Measurements from ENCODE around the gene POR. TPM values are rescaled to one million over a fixed set of nuclear protein-coding genes. Genes with fewer than 3 reads are reported as not detected.

POR gene
- total RNA-seq, 1 donor from 2014 or later, result 244 TPM

- Histone ChIP-seq H3K9me3 (no peaks in the 10 kb centered on the region), H3K27me3 (ENCODE audit: low read depth) (no peaks in the 10 kb centered on the region), H3K27ac (no peak overlapping the region), H3K4me3 (no peak overlapping the region), H3K4me1 (peaks cover 19% of the 10 kb centered on the region), H3K36me3 (peaks cover 19% of the 10 kb centered on the region)
- TF ChIP-seq CTCF (IDR thresholded peaks at IDR 0.05), result no peak
- intact Hi-C loops (cut with DNase I), result no loop called here
- ATAC-seq, result no peak
- peak; percentile 40 for DNase-seq
Observed at GRCh38 chr7:75992083-75992755, 77.3 kb downstream of the POR start.

- peaks cover 10% of the 10 kb centered on the region for H3K36me3 ChIP-seq
- peak; percentile 65 for DNase-seq
- no peaks in the 10 kb centered on the region for H3K9me3 ChIP-seq
- H3K27ac ChIP-seq, result peak overlapping the region; percentile 89
- H3K27me3 ChIP-seq (ENCODE audit: low read depth), result no peaks in the 10 kb centered on the region
- peaks cover 19% of the 10 kb centered on the region for H3K4me1 ChIP-seq
- ATAC-seq, result peak; percentile 55 to 60
- TF ChIP-seq CTCF (IDR thresholded peaks at IDR 0.05), result no peak
- intact Hi-C loops (cut with DNase I), result no loop called here
- H3K4me3 ChIP-seq, result peak overlapping the region; percentile 96
Observed at GRCh38 chr7:75993689-75994387, 78.9 kb downstream of the POR start.

GRCh38 chr7:75994388-75995051 is 79.6 kb downstream of the POR start, which contains the start of gene TMEM120A:
TMEM120A (minus strand) TSS chr7:75994595; CDS start chr7:75994570, 25 bp downstream.
- H3K36me3 ChIP-seq, result peaks cover 10% of the 10 kb centered on the region
- H3K4me1 ChIP-seq, result peaks cover 19% of the 10 kb centered on the region
- H3K27ac ChIP-seq, result peak within 1 kb of the TSS; percentile 89
- no peaks in the 10 kb centered on the region for H3K27me3 ChIP-seq (ENCODE audit: low read depth)
- intact Hi-C loops (cut with DNase I), result no loop called here
- DNase-seq (peak; percentile 96), ATAC-seq (peak; percentile 98)
- peak; percentile 36 for TF ChIP-seq CTCF (IDR thresholded peaks at IDR 0.05)
- H3K4me3 ChIP-seq, result peak within 1 kb of the TSS; percentile 96
- no peaks in the 10 kb centered on the region for H3K9me3 ChIP-seq

GRCh38 chr7:75995052-75995471 is 80.1 kb downstream of the POR start:
- DNase-seq, result no peak
- Histone ChIP-seq H3K27ac (peak overlapping the region; percentile 89), H3K4me1 (peaks cover 19% of the 10 kb centered on the region), H3K4me3 (peak overlapping the region; percentile 96), H3K9me3 (no peaks in the 10 kb centered on the region), H3K27me3 (ENCODE audit: low read depth) (no peaks in the 10 kb centered on the region), H3K36me3 (peaks cover 10% of the 10 kb centered on the region)
- no peak for ATAC-seq
- intact Hi-C loops (cut with DNase I), result no loop called here
- no peak for TF ChIP-seq CTCF (IDR thresholded peaks at IDR 0.05)

GRCh38 chr7:75995996-75996395 is 81.0 kb downstream of the POR start:
- no peak for DNase-seq
- no peak overlapping the region for H3K4me3 ChIP-seq
- no peak for ATAC-seq
- H3K27ac ChIP-seq, result no peak overlapping the region
- H3K27me3 ChIP-seq (ENCODE audit: low read depth), result no peaks in the 10 kb centered on the region
- H3K4me1 ChIP-seq, result peaks cover 19% of the 10 kb centered on the region
- peaks cover 16% of the 10 kb centered on the region for H3K36me3 ChIP-seq
- intact Hi-C loops (cut with DNase I), result no loop called here
- no peaks in the 10 kb centered on the region for H3K9me3 ChIP-seq
- no peak for TF ChIP-seq CTCF (IDR thresholded peaks at IDR 0.05)

All from lower lobe of right lung (tissue), 2 donors.